Heart left ventricle (tissue), 16 donors: Measurements from ENCODE around the gene AFF3. TPM values are rescaled to one million over a fixed set of nuclear protein-coding genes. Genes with fewer than 3 reads are reported as not detected.

Experiments used
- ATAC-seq, 4 donors: fragments of 200-7000 bp; cut with Tn5 transposase; one replicate each; pipeline ENCODE4 v1.9.1; 2020 to 2022; ENCODE audit warnings: moderate library complexity in 4 of 4, mild to moderate bottlenecking in 3 of 4, moderate number of reproducible peaks in 1 of 4
- DNase-seq, 5 donors: peaks; one replicate each; pipeline ENCODE4 v3.0.0-alpha.2; 2020
- H3K27ac ChIP-seq, 12 donors: fragments of 200-600 bp; sonication (generic) in 4 of 12; one replicate each; pipeline versions ENCODE4 v1.5.0 to v1.8.0; 2016 to 2022; ENCODE audit warnings: mild to moderate bottlenecking in 2 of 12
- H3K27me3 ChIP-seq, 9 donors: fragments of 200-600 bp; sonication (generic) in 2 of 9; one replicate each; pipeline versions ENCODE4 v1.5.1 to v1.8.0; 2016 to 2022; ENCODE audit warnings: mild to moderate bottlenecking in 3 of 9
- H3K36me3 ChIP-seq, 9 donors: fragments of 200-600 bp; sonication (generic) in 2 of 9; one replicate each; pipeline versions ENCODE4 v1.5.0 to v1.8.0; 2018 to 2022; ENCODE audit warnings: mild to moderate bottlenecking in 2 of 9
- H3K4me1 ChIP-seq, 12 donors: fragments of 200-600 bp; sonication (generic) in 4 of 12; one replicate each; pipeline versions ENCODE4 v1.5.0 to v1.8.0; 2016 to 2022; ENCODE audit warnings: mild to moderate bottlenecking in 3 of 12
- H3K4me3 ChIP-seq, 12 donors: fragments of 200-600 bp; sonication (generic) in 4 of 12; one replicate each; pipeline versions ENCODE4 v1.5.0 to v1.8.0; 2017 to 2022; ENCODE audit warnings: mild to moderate bottlenecking in 9 of 12, moderate library complexity in 4 of 12
- H3K9me3 ChIP-seq, 12 donors: fragments of 200-600 bp; sonication (generic) in 4 of 12; one replicate each; pipeline versions ENCODE4 v1.5.0 to v1.8.0; 2016 to 2022; ENCODE audit warnings: mild to moderate bottlenecking in 1 of 12
- POLR2A ChIP-seq, 2 donors: fragments of 450-650 bp; IDR thresholded peaks; one replicate each; pipeline ENCODE4 v1.6.1; 2017; ENCODE audit warnings: antibody characterized with exemption in 2 of 2, mild to moderate bottlenecking in 2 of 2, moderate library complexity in 2 of 2
- whole genome bisulfite sequencing, 4 donors: extraction: QIAGEN DNeasy Blood & Tissue Kit in 2 of 4; methylation state at CpG; one replicate each; pipeline versions ENCODE4 v1.1.5 to v1.1.7; 2013 to 2018; 5-methylcytosine and 5-hydroxymethylcytosine counted together
- intact Hi-C, 10 donors: fragments of 100-400 bp; cut with DNase I; formaldehyde crosslinking; loops; one replicate each; pipeline versions ENCODE4 v1.11.1 to v1.14.2; 2022
- polyA plus RNA-seq, 2 donors: library from polyadenylated mRNA; stranded (reverse); fragments of 200-250 nt; gene quantifications; one replicate each; pipeline ENCODE4 v1.2.3, GENCODE V29; 2013
- total RNA-seq, 9 donors: library from RNA; depleted of rRNA in 2 of 9; stranded (reverse); fragments of >200 nt in 2 of 9; fragmentation: NEBNext Ultra II Directional in 3 of 9; extraction: Animal tissue kit (Norgen Biotek cat#: 25700) in 3 of 9; gene quantifications; one replicate each; pipeline versions ENCODE4 v1.1.0 to v1.2.4, GENCODE V29; 2016 to 2023
- TF ChIP-seq, protein P1 (sequence below), 12 donors: fragments of 200-600 bp; sonication (generic) in 4 of 12; IDR thresholded peaks; one replicate each; pipeline versions ENCODE4 v1.5.0 to v1.8.0; 2018 to 2022; ENCODE audit warnings: antibody characterized with exemption in 12 of 12, mild to moderate bottlenecking in 5 of 12
- donor health status: ischemic (EF 13 %, LVEDD 7.1; RV severe dilation, severe dysfunction).
- donor health status: healthy with polysubstance abuse.
- donor health status: DM: no; HTN: yes; CAD: no.
- donor health status: DM: no; HTN: no; CAD: no.
- donor health status: ischemic (EF 25% LVEDD 6.9; RV normal size, moderate dysfunction).
- donor health status: ischemic (EF 25% LVEDD 5.7; RV mildly dilated, moderate dysfunction).
- donor health status: healthy.
- donor health status: DM: yes; HTN: yes; CAD: no.
- donor health status: ischemic (EF 35%, LVEDD 5.7; RV mildly dilated, moderate dysfunction).
- donor health status: nonischemic (EF 11% LVEDD 7.7; RV severe dilation, severe dysfunction).
- donor health status: DM: yes; HTN: yes; CAD: no.
- donor health status: PGD.
- donor health status: ischemic (EF 29% LVEDD 5.4; RV normal size, mild dysfunction).
- donor health status: nonischemic (EF 23%, LVEDD 6.1; RV moderate dilation, normal function).

Gene AFF3
- total and polyA plus RNA-seq, 11 donors, result 1.3 to 15.5 (median 4.7) TPM

DNA sequence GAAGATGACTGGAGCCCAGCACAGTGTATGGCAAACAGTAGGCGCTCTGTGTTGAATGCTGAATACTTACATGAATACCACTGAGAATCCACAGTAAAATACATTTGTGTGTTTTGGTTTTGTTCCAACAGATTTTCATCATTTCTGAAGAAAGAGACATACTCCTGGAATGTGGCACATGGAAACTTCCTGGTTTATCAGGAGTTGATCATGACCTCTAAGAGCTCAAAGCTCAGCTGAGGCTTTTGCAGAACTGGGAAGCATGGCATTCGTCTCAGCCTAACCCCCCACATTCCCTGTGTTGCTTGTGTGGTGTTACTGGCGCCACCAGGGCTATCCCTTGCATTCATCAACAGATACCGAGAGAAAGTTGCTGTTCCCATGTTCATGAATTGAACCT lies 335.6 kb downstream of the AFF3 start:
- no peak overlapping the region for H3K4me3 ChIP-seq
- 88 to 96% (median 89%) methylated on average over 4 of the region's 4 CpGs for WGBS, 4 donors
- ATAC-seq (no peak), DNase-seq (no peak)
- intact Hi-C loops, result no loop called here
- H3K4me1 ChIP-seq, result peaks cover 0 to 6% (median 0%) of the 10 kb centered on the region in 12 donors
- H3K36me3 ChIP-seq, result no peaks in the 10 kb centered on the region
- no peak overlapping the region for H3K27ac ChIP-seq
- H3K27me3 ChIP-seq, result no peaks in the 10 kb centered on the region
- TF ChIP-seq, protein P1, sequence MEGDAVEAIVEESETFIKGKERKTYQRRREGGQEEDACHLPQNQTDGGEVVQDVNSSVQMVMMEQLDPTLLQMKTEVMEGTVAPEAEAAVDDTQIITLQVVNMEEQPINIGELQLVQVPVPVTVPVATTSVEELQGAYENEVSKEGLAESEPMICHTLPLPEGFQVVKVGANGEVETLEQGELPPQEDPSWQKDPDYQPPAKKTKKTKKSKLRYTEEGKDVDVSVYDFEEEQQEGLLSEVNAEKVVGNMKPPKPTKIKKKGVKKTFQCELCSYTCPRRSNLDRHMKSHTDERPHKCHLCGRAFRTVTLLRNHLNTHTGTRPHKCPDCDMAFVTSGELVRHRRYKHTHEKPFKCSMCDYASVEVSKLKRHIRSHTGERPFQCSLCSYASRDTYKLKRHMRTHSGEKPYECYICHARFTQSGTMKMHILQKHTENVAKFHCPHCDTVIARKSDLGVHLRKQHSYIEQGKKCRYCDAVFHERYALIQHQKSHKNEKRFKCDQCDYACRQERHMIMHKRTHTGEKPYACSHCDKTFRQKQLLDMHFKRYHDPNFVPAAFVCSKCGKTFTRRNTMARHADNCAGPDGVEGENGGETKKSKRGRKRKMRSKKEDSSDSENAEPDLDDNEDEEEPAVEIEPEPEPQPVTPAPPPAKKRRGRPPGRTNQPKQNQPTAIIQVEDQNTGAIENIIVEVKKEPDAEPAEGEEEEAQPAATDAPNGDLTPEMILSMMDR (IDR thresholded peaks at IDR 0.05), result no peak
- no peak for TF ChIP-seq POLR2A (IDR thresholded peaks at IDR 0.05)
- peaks cover 0 to 8% (median 0%) of the 10 kb centered on the region in 12 donors for H3K9me3 ChIP-seq

DNA sequence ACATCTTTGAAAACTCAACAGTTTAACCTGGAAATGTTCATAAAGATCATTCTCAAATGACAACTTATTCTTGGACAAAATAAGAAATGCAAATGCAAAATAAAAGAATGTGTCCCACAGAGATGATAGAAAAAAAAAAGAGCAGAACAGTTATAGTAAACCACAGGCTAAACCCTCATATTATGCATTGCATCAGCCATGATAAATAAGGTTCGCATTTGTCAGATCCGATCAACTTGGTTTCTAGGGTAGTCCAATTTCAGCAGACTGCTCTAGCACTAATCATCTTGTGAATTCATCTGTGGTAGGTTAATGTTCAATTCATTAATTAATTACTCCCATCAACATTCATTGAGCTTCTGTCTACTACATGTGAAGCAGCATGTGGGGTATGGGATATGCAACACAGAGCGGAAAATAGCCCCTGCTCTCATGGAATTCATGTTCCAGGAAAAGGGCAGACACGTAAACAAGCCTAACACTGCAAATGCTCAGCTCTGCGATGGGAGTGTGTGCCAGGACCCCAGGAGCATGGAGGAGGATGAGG lies 336.4 kb downstream of the AFF3 start:
- Histone ChIP-seq H3K9me3 (peaks cover 0 to 8% (median 0%) of the 10 kb centered on the region in 12 donors), H3K4me1 (no peaks in the 10 kb centered on the region), H3K27ac (no peak overlapping the region), H3K27me3 (no peaks in the 10 kb centered on the region), H3K36me3 (no peaks in the 10 kb centered on the region), H3K4me3 (no peak overlapping the region)
- intact Hi-C loops, result no loop called here
- TF ChIP-seq, protein P1 (IDR thresholded peaks at IDR 0.05), result no peak
- TF ChIP-seq POLR2A (IDR thresholded peaks at IDR 0.05), result no peak
- 92 to 96% (median 94%) methylated on average over 5 of the region's 5 CpGs for WGBS, 4 donors
- no peak for ATAC-seq
- no peak for DNase-seq

DNA sequence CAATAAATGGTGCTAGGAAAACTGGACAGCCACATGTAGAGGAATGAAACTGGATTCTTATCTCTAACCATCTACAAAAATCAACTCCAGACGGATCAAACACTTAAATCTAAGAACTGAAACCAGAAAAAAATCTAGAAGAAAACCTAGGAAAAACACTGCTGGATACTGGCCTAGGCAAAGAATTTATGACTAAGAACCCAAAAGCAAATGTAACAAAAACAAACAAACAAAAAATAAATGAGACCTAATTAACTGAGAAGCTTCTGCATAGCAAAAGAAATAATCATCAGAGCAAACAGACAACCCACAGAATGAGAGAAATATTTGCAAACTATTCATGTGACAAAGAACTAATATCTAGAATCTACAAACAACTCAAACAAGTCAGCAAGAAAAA lies 338.5 kb downstream of the AFF3 start:
- Histone ChIP-seq H3K27me3 (no peaks in the 10 kb centered on the region), H3K4me3 (no peak overlapping the region), H3K36me3 (no peaks in the 10 kb centered on the region), H3K27ac (no peak overlapping the region), H3K9me3 (peaks cover 0 to 8% (median 0%) of the 10 kb centered on the region in 12 donors), H3K4me1 (no peaks in the 10 kb centered on the region)
- WGBS, 4 donors, result 74 to 83% (median 80%) methylated on average over 1 of the region's 1 CpG
- intact Hi-C loops, result no loop called here
- DNase-seq (no peak), ATAC-seq (no peak)
- TF ChIP-seq, protein P1 (IDR thresholded peaks at IDR 0.05), result no peak
- no peak for TF ChIP-seq POLR2A (IDR thresholded peaks at IDR 0.05)

DNA sequence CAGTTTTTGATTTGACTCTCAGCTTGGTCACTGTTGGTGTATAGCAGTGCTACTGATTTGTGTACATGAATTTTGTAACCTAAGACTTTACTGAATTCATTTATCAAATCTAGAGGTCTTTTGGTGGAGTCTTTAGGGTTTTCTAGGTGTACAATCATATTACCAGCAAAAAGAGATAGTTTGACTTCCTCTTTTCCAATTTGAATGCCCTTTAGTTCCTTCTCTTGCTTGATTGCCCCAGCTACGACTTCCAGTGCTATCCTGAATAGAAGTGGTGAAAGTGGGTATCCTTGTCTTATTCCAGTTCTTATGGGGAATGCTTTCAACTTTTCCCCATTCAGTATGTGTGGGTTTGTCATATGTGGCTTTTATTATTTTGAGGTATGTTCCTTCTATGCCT lies 339.7 kb downstream of the AFF3 start:
- ATAC-seq (no peak), DNase-seq (no peak)
- no peak overlapping the region for H3K4me3 ChIP-seq
- H3K27ac ChIP-seq, result no peak overlapping the region
- H3K4me1 ChIP-seq, result no peaks in the 10 kb centered on the region
- no peaks in the 10 kb centered on the region for H3K27me3 ChIP-seq
- H3K9me3 ChIP-seq, result peaks cover 0 to 14% (median 0%) of the 10 kb centered on the region in 12 donors
- WGBS, 4 donors, result 76 to 87% (median 84%) methylated on average over 1 of the region's 1 CpG
- H3K36me3 ChIP-seq, result no peaks in the 10 kb centered on the region
- no peak for TF ChIP-seq POLR2A (IDR thresholded peaks at IDR 0.05)
- TF ChIP-seq, protein P1 (IDR thresholded peaks at IDR 0.05), result no peak
- intact Hi-C loops, result no loop called here
